Measurements from ENCODE around the gene APBB1IP.
A peak's percentile ranks its signal among the peaks of the same experiment; 100 is the strongest.

Gene APBB1IP

DNA sequence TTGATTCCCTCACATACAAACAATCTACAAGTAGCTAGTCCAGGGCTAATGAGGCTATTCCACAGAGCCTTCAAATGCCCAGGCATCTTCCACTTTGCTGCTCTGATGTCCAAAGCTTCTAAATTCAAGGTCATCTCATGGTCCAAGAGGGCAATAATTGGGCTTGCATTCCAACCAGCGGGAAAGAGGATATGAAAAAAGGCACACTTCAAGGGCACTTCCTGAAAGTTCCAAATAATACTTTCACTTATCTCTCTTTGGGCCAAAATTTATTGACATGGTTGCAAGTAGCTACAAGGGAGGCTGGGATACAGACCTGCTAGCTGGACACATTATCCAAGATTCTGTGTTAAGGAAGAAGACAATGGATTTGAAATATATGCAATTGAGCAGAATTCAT lies 25.2 kb upstream of the APBB1IP start (continued):
- TF ChIP-seq ZNF211 (tag by site-specific recombination; IDR thresholded peaks at IDR 0.05; ENCODE audit: low read depth) (no peak), ZNF596 (tag by site-specific recombination; IDR thresholded peaks at IDR 0.05) (no peak), ZNF791 (tag by site-specific recombination; IDR thresholded peaks at IDR 0.05) (no peak)

DNA sequence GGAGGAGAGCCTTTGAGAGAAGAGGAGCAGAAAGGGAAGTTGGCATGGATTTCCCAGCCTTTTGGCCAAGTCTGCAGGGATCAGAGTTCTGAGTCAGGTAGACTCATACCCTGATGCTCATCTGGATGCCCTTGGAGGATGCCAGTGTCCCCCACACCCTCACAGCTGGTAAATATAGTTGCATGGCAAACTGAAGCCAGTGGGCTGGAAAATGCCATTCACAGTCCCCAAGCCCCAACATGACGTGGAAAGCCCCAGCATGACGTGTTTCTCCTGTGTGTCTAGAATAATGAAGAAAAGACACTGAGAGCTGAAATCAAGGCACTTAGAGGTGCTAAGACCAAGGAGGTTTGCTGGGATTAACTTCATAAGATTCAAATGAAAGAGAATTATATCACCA lies 24.8 kb upstream of the APBB1IP start:
- Histone ChIP-seq H3K36me3 (ENCODE audit: control insufficient read depth in 2 of 2, insufficient read depth in 1 of 2, low read length in 2 of 2) (no peaks in the 10 kb centered on the region), H3K9me3 (ENCODE audit: control insufficient read depth, insufficient read depth, low read depth, low read length) (no peaks in the 10 kb centered on the region), H3K27ac (ENCODE audit: extremely low read depth, low read depth, low read length) (no peak overlapping the region), H3K4me1 (ENCODE audit: control insufficient read depth, insufficient read depth, low read length) (no peaks in the 10 kb centered on the region), H3K4me3 (ENCODE audit: low read depth, low read length) (no peak overlapping the region)
- POLR2A ChIA-PET = no interaction called here
- TF ChIP-seq BCL11B (tag by site-specific recombination; IDR thresholded peaks at IDR 0.05; ENCODE audit: low read depth) (no peak), ZFP3 (tag by site-specific recombination; IDR thresholded peaks at IDR 0.05; ENCODE audit: low read depth) (no peak), ZBTB10 (tag by site-specific recombination; IDR thresholded peaks at IDR 0.05) (no peak), MEIS1 (CRISPR knock-in tag; IDR thresholded peaks at IDR 0.05; ENCODE audit: borderline replicate concordance) (no peak), SCRT2 (tag by site-specific recombination; IDR thresholded peaks at IDR 0.05) (no peak), ZNF621 (tag by site-specific recombination; IDR thresholded peaks at IDR 0.05) (no peak), WT1 (tag by site-specific recombination; IDR thresholded peaks at IDR 0.05) (no peak)
- TF ChIP-seq, protein P1, sequence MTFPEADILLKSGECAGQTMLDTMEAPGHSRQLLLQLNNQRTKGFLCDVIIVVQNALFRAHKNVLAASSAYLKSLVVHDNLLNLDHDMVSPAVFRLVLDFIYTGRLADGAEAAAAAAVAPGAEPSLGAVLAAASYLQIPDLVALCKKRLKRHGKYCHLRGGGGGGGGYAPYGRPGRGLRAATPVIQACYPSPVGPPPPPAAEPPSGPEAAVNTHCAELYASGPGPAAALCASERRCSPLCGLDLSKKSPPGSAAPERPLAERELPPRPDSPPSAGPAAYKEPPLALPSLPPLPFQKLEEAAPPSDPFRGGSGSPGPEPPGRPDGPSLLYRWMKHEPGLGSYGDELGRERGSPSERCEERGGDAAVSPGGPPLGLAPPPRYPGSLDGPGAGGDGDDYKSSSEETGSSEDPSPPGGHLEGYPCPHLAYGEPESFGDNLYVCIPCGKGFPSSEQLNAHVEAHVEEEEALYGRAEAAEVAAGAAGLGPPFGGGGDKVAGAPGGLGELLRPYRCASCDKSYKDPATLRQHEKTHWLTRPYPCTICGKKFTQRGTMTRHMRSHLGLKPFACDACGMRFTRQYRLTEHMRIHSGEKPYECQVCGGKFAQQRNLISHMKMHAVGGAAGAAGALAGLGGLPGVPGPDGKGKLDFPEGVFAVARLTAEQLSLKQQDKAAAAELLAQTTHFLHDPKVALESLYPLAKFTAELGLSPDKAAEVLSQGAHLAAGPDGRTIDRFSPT (tag by site-specific recombination; IDR thresholded peaks at IDR 0.05) = no peak
- CTCF ChIA-PET = interaction anchor here (0.7 kb wide), 1 partner anchor 144 kb away, joined by 3 read pairs; no protein-coding TSS in a partner anchor

- CTCF ChIA-PET = interaction anchor here (0.5 kb wide), 1 partner anchor 1031 kb away, joined by 3 read pairs; no protein-coding TSS in a partner anchor
- Histone ChIP-seq H3K36me3 (ENCODE audit: control insufficient read depth in 2 of 2, insufficient read depth in 1 of 2, low read length in 2 of 2) (no peaks in the 10 kb centered on the region), H3K27ac (ENCODE audit: extremely low read depth, low read depth, low read length) (no peak overlapping the region), H3K9me3 (ENCODE audit: control insufficient read depth, insufficient read depth, low read depth, low read length) (no peaks in the 10 kb centered on the region), H3K4me1 (ENCODE audit: control insufficient read depth, insufficient read depth, low read length) (no peaks in the 10 kb centered on the region), H3K4me3 (ENCODE audit: low read depth, low read length) (no peak overlapping the region)
- TF ChIP-seq ZNF510 (tag by site-specific recombination; IDR thresholded peaks at IDR 0.05; ENCODE audit: insufficient replicate concordance) (peak; percentile 99), GLIS2 (tag by site-specific recombination; IDR thresholded peaks at IDR 0.05) (no peak)
- POLR2A ChIA-PET = no interaction called here
Measured at GRCh38 chr10:26417136-26417535, 21.0 kb upstream of the APBB1IP start.

GRCh38 chr10:26422977-26423376 lies 15.2 kb upstream of the APBB1IP start:
- POLR2A ChIA-PET = no interaction called here
- no peak overlapping the region for H3K4me3 ChIP-seq (ENCODE audit: low read depth, low read length)
- no peaks in the 10 kb centered on the region for H3K36me3 ChIP-seq (ENCODE audit: control insufficient read depth in 2 of 2, insufficient read depth in 1 of 2, low read length in 2 of 2)
- CTCF ChIA-PET = no interaction called here
- no peaks in the 10 kb centered on the region for H3K9me3 ChIP-seq (ENCODE audit: control insufficient read depth, insufficient read depth, low read depth, low read length)
- TF ChIP-seq ZNF707 (tag by site-specific recombination; IDR thresholded peaks at IDR 0.05) = no peak
- H3K27ac ChIP-seq (ENCODE audit: extremely low read depth, low read depth, low read length) = no peak overlapping the region
- no peaks in the 10 kb centered on the region for H3K4me1 ChIP-seq (ENCODE audit: control insufficient read depth, insufficient read depth, low read length)

All from HEK293 (cell line).